Measurements from ENCODE around the gene IGF2BP1.
"Not testable (repeated sequence)": the region's sequence is repeated elsewhere in the genome, so short reads cannot be mapped to it uniquely, and the experiment has no call there.

The IGF2BP1 gene

GRCh38 chr17:49054342-49055092, 57.3 kb downstream of the IGF2BP1 start:
- DNase-seq (ENCODE audit: low read depth), result no peak

DNA sequence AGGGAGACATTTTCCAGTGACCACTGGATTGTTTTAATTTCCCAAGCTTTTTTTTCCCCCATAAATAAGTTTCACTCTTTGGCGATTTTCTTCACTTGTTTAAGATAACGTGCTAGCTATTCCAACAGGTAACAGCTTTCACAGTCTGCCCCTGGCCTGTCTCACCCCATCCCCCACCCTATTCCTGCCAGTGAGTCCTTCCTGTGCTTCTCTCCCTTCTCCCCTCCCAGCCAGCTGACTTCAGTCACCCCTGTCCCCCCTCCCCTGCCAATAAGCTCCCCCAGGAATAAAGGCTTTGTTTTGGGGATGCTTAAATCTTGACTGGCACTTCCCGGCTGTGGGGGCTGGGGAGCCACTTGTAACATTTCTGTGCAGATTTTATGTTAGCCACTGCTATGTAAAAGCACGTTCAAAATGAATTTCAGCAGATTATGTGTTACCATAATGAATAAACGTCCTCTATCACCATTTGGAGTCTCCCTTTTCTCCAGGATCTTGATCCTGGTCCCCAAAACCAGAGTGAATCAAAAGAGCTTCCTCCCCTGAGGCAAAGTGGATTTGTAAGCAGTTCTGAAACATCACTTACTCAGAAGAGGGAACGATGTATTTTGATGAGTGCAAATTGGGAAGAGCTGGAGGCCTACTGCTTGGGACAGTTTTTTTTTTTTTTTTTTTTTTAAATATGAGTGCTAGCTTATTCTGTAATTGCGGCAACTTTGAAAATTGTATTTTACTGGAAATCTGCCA, 58.2 kb downstream of the IGF2BP1 start:
- no peak for DNase-seq (ENCODE audit: low read depth)

DNA sequence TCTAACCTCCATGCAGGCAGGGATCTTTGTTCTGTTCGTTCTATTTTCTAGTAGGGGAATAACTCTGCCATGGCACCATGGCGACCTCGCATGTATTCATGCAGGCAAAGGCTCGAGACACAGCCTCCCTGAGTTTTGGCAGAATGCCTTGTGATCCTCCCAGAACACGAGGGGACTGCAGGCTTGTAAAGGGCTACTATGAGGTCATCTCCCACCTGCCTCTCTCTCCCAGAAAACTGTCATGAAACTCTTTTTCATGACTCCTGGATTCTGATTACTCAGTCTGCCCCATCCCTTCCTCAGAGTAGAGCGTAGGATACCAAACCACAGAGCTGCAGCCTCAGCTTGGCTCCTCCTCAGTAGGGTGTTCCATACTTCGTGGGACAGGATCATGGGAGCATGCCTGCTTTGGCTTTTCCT, 64.3 kb downstream of the IGF2BP1 start:
- no peak for DNase-seq (ENCODE audit: low read depth)

- no peak for DNase-seq (ENCODE audit: low read depth)
Measured at GRCh38 chr17:49063652-49064051, 66.5 kb downstream of the IGF2BP1 start.

DNA sequence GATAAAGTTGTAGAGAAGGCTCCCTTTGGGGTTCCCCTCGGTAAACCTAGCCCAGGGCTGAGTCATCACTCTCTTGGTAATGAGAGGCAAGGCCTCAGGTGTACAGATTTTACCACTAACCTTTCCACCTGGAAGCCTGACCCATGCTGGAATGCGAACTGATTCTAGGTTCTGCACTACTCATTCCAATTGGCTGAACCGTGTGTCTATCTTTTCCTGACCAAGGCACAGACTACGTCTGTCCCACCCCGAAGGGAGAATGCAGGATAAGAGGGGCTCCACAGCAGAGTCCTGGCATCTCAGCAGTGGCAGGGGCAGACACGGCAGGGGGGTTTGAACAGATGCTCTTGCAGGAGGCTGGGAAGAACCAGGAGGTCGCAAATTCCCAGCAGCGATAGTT, 70.0 kb downstream of the IGF2BP1 start:
- no peak for DNase-seq (ENCODE audit: low read depth)

- no peak for DNase-seq (ENCODE audit: low read depth)
Measured at GRCh38 chr17:49069585-49070273, 72.5 kb downstream of the IGF2BP1 start.

GRCh38 chr17:49071106-49071505, 73.9 kb downstream of the IGF2BP1 start:
- DNase-seq (ENCODE audit: low read depth), result no peak

GRCh38 chr17:49074851-49075540, 77.8 kb downstream of the IGF2BP1 start:
- DNase-seq (ENCODE audit: low read depth), result no peak

DNA sequence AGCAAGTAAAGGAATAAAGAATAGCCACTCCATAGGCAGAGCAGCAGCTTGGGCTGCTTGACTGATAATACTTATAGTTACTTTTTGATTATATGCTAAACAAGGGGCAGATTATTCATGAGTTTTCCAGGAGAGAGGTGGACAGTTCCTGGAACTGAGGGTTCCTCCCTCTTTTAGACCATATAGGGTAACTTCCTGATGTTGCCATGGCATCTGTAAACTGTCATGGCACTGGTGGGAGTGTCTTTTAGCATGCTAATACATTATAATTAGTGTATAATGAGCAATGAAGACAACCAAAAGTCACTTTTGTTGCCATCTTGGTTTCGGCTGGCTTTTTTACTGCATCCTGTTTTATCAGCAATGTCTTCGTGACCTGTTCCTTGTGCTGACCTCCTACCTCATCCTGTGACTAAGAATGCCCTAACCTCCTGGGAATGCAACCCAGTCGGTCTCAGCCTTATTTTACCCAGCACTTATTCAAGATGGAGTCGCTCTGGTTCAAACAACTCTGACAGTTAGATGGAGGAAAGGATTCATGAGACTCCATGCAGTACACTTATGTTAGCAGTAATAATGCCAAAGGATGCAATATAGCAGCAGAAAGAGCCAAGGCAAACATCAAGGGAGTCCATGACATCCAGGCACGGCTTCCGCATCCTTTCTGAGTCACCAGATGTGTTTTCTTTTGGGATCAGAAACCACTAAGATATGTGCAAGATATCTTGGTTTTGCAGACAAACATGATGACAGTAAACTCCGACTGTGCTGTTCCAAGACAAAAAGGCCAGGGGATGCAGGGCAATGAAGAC, 79.6 kb downstream of the IGF2BP1 start:
- no peak for DNase-seq (ENCODE audit: low read depth)

- no peak for DNase-seq (ENCODE audit: low read depth)
Measured at GRCh38 chr17:49078248-49078647, 81.1 kb downstream of the IGF2BP1 start.

DNA sequence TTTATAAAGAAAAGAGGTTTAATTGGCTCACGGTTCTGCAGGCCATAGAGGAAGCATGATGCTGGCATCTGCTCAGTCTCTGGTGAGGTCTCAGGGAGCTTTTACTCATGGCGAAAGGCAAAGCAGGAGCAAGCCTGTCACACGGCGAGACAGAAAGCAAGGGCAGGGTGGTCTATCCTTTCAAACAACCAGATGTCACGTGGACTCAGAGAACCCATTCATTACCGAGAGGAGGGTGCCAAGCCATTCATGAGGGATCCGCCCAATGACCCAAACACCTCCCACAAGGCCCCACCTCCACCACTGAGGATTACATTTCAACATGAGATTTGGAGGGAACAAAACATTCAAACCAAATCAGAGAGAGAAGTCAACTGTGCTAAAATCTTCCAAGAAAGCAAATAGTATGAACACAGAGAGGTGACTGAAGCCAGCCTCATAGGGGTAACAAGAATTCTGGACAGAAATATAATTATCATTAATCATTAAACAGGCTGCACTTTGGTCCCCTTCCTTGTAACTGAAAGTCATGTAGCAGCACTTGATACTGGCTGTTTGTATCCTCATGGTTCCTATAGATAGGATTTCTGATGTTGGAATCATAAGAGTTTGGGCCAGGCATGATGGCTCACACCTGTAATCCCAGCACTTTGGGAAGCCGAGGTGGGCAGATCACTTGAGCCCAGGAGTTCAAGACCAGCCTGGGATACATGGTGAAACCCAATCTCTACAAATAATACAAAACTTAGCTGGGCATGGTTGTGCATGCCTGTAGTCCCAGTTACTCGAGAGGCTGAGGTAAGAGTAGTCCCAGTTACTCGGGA, 82.9 kb downstream of the IGF2BP1 start:
- DNase-seq (ENCODE audit: low read depth), result no peak

- no peak for DNase-seq (ENCODE audit: low read depth)
Measured at GRCh38 chr17:49082231-49082630, 85.0 kb downstream of the IGF2BP1 start.

DNA sequence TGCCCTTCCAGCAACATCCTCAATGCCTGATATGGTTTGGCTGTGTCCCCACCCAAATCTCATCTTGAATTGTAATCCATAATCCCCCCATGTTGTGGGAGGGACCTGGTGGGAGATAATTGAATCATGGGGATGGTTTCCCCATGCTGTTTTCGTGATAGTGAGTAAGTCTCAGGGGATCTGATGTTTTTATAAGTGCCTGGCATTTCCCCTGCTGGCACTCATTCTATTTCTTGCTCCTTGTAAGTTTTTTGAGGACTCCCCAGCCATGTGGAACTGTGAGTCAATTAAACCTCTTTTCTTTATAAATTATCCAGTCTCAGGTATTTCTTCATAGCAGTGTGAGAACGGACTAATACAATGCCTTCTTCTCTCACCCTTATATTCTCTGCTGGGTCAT, 87.9 kb downstream of the IGF2BP1 start:
- not testable (repeated sequence) for DNase-seq (ENCODE audit: low read depth)

GRCh38 chr17:49085565-49086315, 88.6 kb downstream of the IGF2BP1 start:
- DNase-seq (ENCODE audit: low read depth), result no peak

GRCh38 chr17:49086316-49086605, 89.1 kb downstream of the IGF2BP1 start:
- no peak for DNase-seq (ENCODE audit: low read depth)

- DNase-seq (ENCODE audit: low read depth), result no peak
Measured at GRCh38 chr17:49086649-49087048, 89.5 kb downstream of the IGF2BP1 start.

DNA sequence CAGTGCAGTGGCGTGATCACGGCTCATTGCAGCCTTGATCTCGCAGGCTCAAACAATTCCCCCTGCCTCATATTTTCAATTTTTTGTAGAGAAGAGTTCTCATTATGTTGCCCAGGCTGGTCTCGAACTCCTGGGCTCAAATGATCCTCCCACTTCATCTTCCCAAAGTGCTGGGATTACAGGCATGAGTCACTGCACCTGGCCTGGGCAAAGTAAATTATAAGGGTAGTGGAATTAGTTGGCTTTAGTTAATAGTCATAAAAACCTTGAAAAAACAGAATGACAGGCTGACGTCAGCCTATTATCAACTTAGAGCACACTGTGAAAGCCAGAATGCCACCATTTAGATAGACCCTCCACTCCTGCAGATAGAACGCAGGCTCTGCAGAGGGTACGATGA, 91.9 kb downstream of the IGF2BP1 start:
- DNase-seq (ENCODE audit: low read depth), result no peak

DNA sequence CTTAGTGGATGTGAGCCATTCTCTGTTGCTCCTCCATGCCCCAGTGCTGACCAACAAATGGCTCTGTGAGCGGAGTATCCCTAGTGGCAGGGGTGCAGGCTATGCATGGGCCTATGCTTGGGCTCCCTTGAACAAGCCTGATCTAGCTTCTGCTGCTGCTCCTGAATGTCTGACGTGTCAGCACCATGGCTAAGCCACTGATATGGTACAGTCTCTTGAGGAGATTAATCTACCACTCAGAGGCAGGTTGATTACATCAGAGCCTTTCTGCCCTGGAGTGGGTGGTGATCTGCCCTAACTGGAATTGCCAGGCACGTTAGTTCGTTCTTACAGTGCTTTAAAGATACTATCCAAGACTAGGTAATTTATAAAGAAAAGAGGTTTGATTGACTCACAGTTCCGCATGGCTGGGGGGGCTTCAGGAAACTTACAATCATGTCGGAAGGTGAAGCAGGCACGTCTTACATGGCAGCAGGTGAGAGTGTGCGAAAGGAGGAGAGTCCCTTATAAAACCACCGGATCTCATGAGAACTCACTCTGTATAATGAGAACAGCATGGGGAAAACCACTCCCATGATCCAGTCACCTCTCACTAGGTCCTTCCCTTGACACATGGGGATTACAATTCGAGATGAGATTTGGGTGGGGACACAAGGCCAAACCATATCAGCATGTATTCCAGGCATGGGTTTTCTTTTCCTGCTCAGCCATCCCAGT, 93.9 kb downstream of the IGF2BP1 start:
- no peak for DNase-seq (ENCODE audit: low read depth)

- DNase-seq (ENCODE audit: low read depth), result no peak
Measured at GRCh38 chr17:49093131-49093530, 95.9 kb downstream of the IGF2BP1 start.

Measured in HS-27A (cell line).